GM12874 (cell line): Measurements from ENCODE around the gene SLC25A25.
A peak's percentile ranks its signal among the peaks of the same experiment; 100 is the strongest.

Experiments used
- CTCF ChIP-seq: IDR thresholded peaks from 2 replicates; pipeline ENCODE4 v1.5.1; 2011; ENCODE audit warnings: low read depth, mild to moderate bottlenecking, control low read depth, low read length, moderate library complexity; ENCODE audit not compliant: insufficient read depth

The SLC25A25 gene

GRCh38 chr9:128116104-128117083 lies 48.4 kb downstream of the SLC25A25 start:
- no peak for TF ChIP-seq CTCF

- TF ChIP-seq CTCF: peak; percentile 100
These were observed 49.8 kb downstream of the SLC25A25 start for GRCh38 chr9:128117613-128118471.

- no peak for TF ChIP-seq CTCF
These were observed 50.4 kb downstream of the SLC25A25 start for GRCh38 chr9:128118472-128118857.

- no peak for TF ChIP-seq CTCF
These were observed 51.1 kb downstream of the SLC25A25 start for GRCh38 chr9:128118971-128119665.

GRCh38 chr9:128120061-128120740 lies 52.2 kb downstream of the SLC25A25 start:
- no peak for TF ChIP-seq CTCF

- no peak for TF ChIP-seq CTCF
These were observed 52.9 kb downstream of the SLC25A25 start for GRCh38 chr9:128120741-128121465.
